Measurements from ENCODE around the gene DAPK1. TPM values are rescaled to one million over a fixed set of nuclear protein-coding genes. Genes with fewer than 3 reads are reported as not detected.

Gene DAPK1
- total and polyA plus RNA-seq, 2 donors: 28.1 to 35.5 TPM

GRCh38 chr9:87469793-87470465 lies 27.7 kb upstream of the DAPK1 start:
- Histone ChIP-seq H3K36me3 (ENCODE audit: control insufficient read depth in 2 of 2, insufficient read depth in 2 of 2, low read length in 1 of 2) (no peaks in the 10 kb centered on the region), H3K9me3 (ENCODE audit: control insufficient read depth in 2 of 2, insufficient read depth in 1 of 2, low read length in 1 of 2) (no peaks in the 10 kb centered on the region), H3K27me3 (ENCODE audit: control insufficient read depth in 2 of 2, insufficient read depth in 1 of 2, low read length in 1 of 2) (no peaks in the 10 kb centered on the region), H3K27ac (ENCODE audit: low read depth in 1 of 2, low read length in 1 of 2) (peak overlapping the region in 1 of 2 donors; percentile 64), H3K4me3 (ENCODE audit: low read length in 2 of 2) (no peak overlapping the region), H3K4me1 (ENCODE audit: control insufficient read depth in 2 of 2, insufficient read depth in 2 of 2, low read length in 2 of 2) (peaks cover 7 to 17% of the 10 kb centered on the region in 2 donors)
- 86% methylated on average over 3 of the region's 3 CpGs for WGBS
- DNase-seq (ENCODE audit: low read depth in 6 of 9, low spot score in 9 of 9): no peak

GRCh38 chr9:87471746-87472145 lies 25.9 kb upstream of the DAPK1 start:
- H3K4me1 ChIP-seq (ENCODE audit: control insufficient read depth in 2 of 2, insufficient read depth in 2 of 2, low read length in 2 of 2): peaks cover 4 to 7% of the 10 kb centered on the region in 2 donors
- no peaks in the 10 kb centered on the region for H3K36me3 ChIP-seq (ENCODE audit: control insufficient read depth in 2 of 2, insufficient read depth in 2 of 2, low read length in 1 of 2)
- 98% methylated on average over 2 of the region's 2 CpGs for WGBS
- no peak for DNase-seq (ENCODE audit: low read depth in 6 of 9, low spot score in 9 of 9)
- H3K4me3 ChIP-seq (ENCODE audit: low read length in 2 of 2): no peak overlapping the region
- H3K27me3 ChIP-seq (ENCODE audit: control insufficient read depth in 2 of 2, insufficient read depth in 1 of 2, low read length in 1 of 2): no peaks in the 10 kb centered on the region
- H3K27ac ChIP-seq (ENCODE audit: low read depth in 1 of 2, low read length in 1 of 2): no peak overlapping the region
- H3K9me3 ChIP-seq (ENCODE audit: control insufficient read depth in 2 of 2, insufficient read depth in 1 of 2, low read length in 1 of 2): no peaks in the 10 kb centered on the region

GRCh38 chr9:87475463-87475862 lies 22.2 kb upstream of the DAPK1 start:
- no peaks in the 10 kb centered on the region for H3K9me3 ChIP-seq (ENCODE audit: control insufficient read depth in 2 of 2, insufficient read depth in 1 of 2, low read length in 1 of 2)
- no peaks in the 10 kb centered on the region for H3K27me3 ChIP-seq (ENCODE audit: control insufficient read depth in 2 of 2, insufficient read depth in 1 of 2, low read length in 1 of 2)
- no peak overlapping the region for H3K4me3 ChIP-seq (ENCODE audit: low read length in 2 of 2)
- no peak overlapping the region for H3K27ac ChIP-seq (ENCODE audit: low read depth in 1 of 2, low read length in 1 of 2)
- DNase-seq (ENCODE audit: low read depth in 6 of 9, low spot score in 9 of 9): no peak
- H3K36me3 ChIP-seq (ENCODE audit: control insufficient read depth in 2 of 2, insufficient read depth in 2 of 2, low read length in 1 of 2): no peaks in the 10 kb centered on the region
- WGBS: 79% methylated on average over 2 of the region's 2 CpGs
- H3K4me1 ChIP-seq (ENCODE audit: control insufficient read depth in 2 of 2, insufficient read depth in 2 of 2, low read length in 2 of 2): peaks cover 0 to 6% of the 10 kb centered on the region in 2 donors

GRCh38 chr9:87478226-87478992 lies 19.3 kb upstream of the DAPK1 start:
- WGBS: 90% methylated on average over 7 of the region's 7 CpGs
- DNase-seq (ENCODE audit: low read depth in 6 of 9, low spot score in 9 of 9): no peak
- no peaks in the 10 kb centered on the region for H3K9me3 ChIP-seq (ENCODE audit: control insufficient read depth in 2 of 2, insufficient read depth in 1 of 2, low read length in 1 of 2)

GRCh38 chr9:87479801-87480201 lies 17.9 kb upstream of the DAPK1 start:
- WGBS: 14% methylated on average over 4 of the region's 4 CpGs
- Histone ChIP-seq H3K9me3 (ENCODE audit: control insufficient read depth in 2 of 2, insufficient read depth in 1 of 2, low read length in 1 of 2) (no peaks in the 10 kb centered on the region), H3K27me3 (ENCODE audit: control insufficient read depth in 2 of 2, insufficient read depth in 1 of 2, low read length in 1 of 2) (no peaks in the 10 kb centered on the region), H3K27ac (ENCODE audit: low read depth in 1 of 2, low read length in 1 of 2) (no peak overlapping the region), H3K36me3 (ENCODE audit: control insufficient read depth in 2 of 2, insufficient read depth in 2 of 2, low read length in 1 of 2) (no peaks in the 10 kb centered on the region), H3K4me3 (ENCODE audit: low read length in 2 of 2) (no peak overlapping the region), H3K4me1 (ENCODE audit: control insufficient read depth in 2 of 2, insufficient read depth in 2 of 2, low read length in 2 of 2) (peaks cover 0 to 6% of the 10 kb centered on the region in 2 donors)
- DNase-seq (ENCODE audit: low read depth in 6 of 9, low spot score in 9 of 9): peak in 1 of 9 donors; percentile 53

More at GRCh38 chr9:87478226-87478992, 19.3 kb upstream of the DAPK1 start:
- Histone ChIP-seq H3K4me1 (ENCODE audit: control insufficient read depth in 2 of 2, insufficient read depth in 2 of 2, low read length in 2 of 2) (peaks cover 0 to 6% of the 10 kb centered on the region in 2 donors), H3K27ac (ENCODE audit: low read depth in 1 of 2, low read length in 1 of 2) (no peak overlapping the region), H3K36me3 (ENCODE audit: control insufficient read depth in 2 of 2, insufficient read depth in 2 of 2, low read length in 1 of 2) (no peaks in the 10 kb centered on the region), H3K27me3 (ENCODE audit: control insufficient read depth in 2 of 2, insufficient read depth in 1 of 2, low read length in 1 of 2) (no peaks in the 10 kb centered on the region), H3K4me3 (ENCODE audit: low read length in 2 of 2) (no peak overlapping the region)

GRCh38 chr9:87481890-87482855 lies 15.5 kb upstream of the DAPK1 start:
- Histone ChIP-seq H3K4me1 (ENCODE audit: control insufficient read depth in 2 of 2, insufficient read depth in 2 of 2, low read length in 2 of 2) (peaks cover 0 to 6% of the 10 kb centered on the region in 2 donors), H3K27me3 (ENCODE audit: control insufficient read depth in 2 of 2, insufficient read depth in 1 of 2, low read length in 1 of 2) (no peaks in the 10 kb centered on the region), H3K9me3 (ENCODE audit: control insufficient read depth in 2 of 2, insufficient read depth in 1 of 2, low read length in 1 of 2) (no peaks in the 10 kb centered on the region), H3K36me3 (ENCODE audit: control insufficient read depth in 2 of 2, insufficient read depth in 2 of 2, low read length in 1 of 2) (no peaks in the 10 kb centered on the region), H3K4me3 (ENCODE audit: low read length in 2 of 2) (no peak overlapping the region), H3K27ac (ENCODE audit: low read depth in 1 of 2, low read length in 1 of 2) (no peak overlapping the region)
- DNase-seq (ENCODE audit: low read depth in 6 of 9, low spot score in 9 of 9): no peak
- 97% methylated on average over 4 of the region's 4 CpGs for WGBS

GRCh38 chr9:87490225-87490624 lies 7.4 kb upstream of the DAPK1 start:
- no peaks in the 10 kb centered on the region for H3K36me3 ChIP-seq (ENCODE audit: control insufficient read depth in 2 of 2, insufficient read depth in 2 of 2, low read length in 1 of 2)
- no peak overlapping the region for H3K27ac ChIP-seq (ENCODE audit: low read depth in 1 of 2, low read length in 1 of 2)
- no peaks in the 10 kb centered on the region for H3K27me3 ChIP-seq (ENCODE audit: control insufficient read depth in 2 of 2, insufficient read depth in 1 of 2, low read length in 1 of 2)
- no peak for DNase-seq (ENCODE audit: low read depth in 6 of 9, low spot score in 9 of 9)
- H3K4me3 ChIP-seq (ENCODE audit: low read length in 2 of 2): no peak overlapping the region
- no peaks in the 10 kb centered on the region for H3K9me3 ChIP-seq (ENCODE audit: control insufficient read depth in 2 of 2, insufficient read depth in 1 of 2, low read length in 1 of 2)
- peaks cover 3 to 4% of the 10 kb centered on the region in 2 donors for H3K4me1 ChIP-seq (ENCODE audit: control insufficient read depth in 2 of 2, insufficient read depth in 2 of 2, low read length in 2 of 2)

GRCh38 chr9:87490907-87491306 lies 6.8 kb upstream of the DAPK1 start:
- no peak for DNase-seq (ENCODE audit: low read depth in 6 of 9, low spot score in 9 of 9)
- Histone ChIP-seq H3K9me3 (ENCODE audit: control insufficient read depth in 2 of 2, insufficient read depth in 1 of 2, low read length in 1 of 2) (no peaks in the 10 kb centered on the region), H3K27me3 (ENCODE audit: control insufficient read depth in 2 of 2, insufficient read depth in 1 of 2, low read length in 1 of 2) (no peaks in the 10 kb centered on the region), H3K27ac (ENCODE audit: low read depth in 1 of 2, low read length in 1 of 2) (no peak overlapping the region), H3K36me3 (ENCODE audit: control insufficient read depth in 2 of 2, insufficient read depth in 2 of 2, low read length in 1 of 2) (no peaks in the 10 kb centered on the region), H3K4me3 (ENCODE audit: low read length in 2 of 2) (no peak overlapping the region), H3K4me1 (ENCODE audit: control insufficient read depth in 2 of 2, insufficient read depth in 2 of 2, low read length in 2 of 2) (peaks cover 4 to 5% of the 10 kb centered on the region in 2 donors)

Data from thymus (tissue), 11 donors.